Activated CD4-positive, alpha-beta T cell treated with anti-CD3 and anti-CD28 coated beads for 1 hour (primary cell): Measurements from ENCODE around the gene PLCD4.

ENCODE experiments used
- DNase-seq: peaks from one replicate; pipeline ENCODE4 v3.0.0-alpha.2; 2020

Gene PLCD4

DNA sequence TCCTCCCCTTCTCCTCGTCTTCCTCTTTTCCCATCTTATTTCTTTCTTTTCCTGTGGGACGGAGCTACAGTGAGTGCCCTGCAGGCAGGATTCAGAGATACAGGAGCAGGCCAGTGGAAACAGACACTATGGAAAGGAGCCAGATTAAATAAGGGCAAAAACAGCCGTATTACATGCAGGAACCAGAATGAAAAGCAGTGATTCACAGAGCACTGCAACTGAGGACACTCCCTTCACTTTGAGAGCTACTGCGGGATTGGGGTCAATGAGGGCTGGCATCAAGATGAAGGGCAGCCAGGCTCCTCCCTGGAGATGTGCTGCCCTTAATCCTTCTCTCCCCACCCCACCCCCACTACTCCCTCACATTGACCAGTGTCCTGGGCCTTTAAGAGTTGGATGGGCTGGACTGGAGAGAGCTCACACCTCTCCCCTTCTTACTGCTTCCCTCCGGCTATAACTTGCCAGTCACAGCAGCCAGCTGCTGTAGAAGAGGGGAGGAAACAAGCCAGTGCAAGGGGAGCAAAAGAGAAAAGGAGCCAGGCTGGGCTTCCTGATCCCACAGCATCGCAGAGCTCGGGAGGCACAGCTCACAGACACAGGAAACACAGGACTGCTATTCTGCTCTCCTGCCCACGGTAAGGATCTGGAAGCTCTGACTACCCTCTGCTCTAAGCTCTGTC, at the start of gene PLCD4:
Gene PLCD4, plus strand, starts transcription at position 464 of the 680 bp plus-strand sequence. CDS start 7,841 bp downstream, outside the sequence.
- no peak for DNase-seq

- DNase-seq, result no peak
Measured at GRCh38 chr2:218557941-218558340, 49.8 kb upstream of the PLCD4 start.

DNA sequence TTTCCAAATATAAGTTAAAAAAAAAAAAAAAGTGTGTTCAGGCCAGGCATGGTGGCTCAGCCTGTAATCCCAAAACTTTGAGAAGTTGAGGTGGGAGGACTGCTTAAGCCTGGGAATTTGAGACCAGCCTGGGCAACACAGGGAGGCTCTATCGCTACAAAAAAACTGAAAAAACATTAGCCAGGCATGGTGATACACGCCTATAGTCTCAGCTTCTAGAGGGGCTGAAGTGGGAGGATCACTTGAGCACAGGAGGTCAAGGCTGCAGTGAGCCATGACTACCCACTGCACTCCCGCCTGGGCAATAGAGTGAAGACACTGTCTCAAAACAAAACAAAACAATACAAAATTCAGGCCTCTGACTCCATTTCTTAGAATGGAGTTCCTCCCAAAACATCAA, 48.7 kb upstream of the PLCD4 start:
- DNase-seq, result no peak

- no peak for DNase-seq
Measured at GRCh38 chr2:218564056-218564455, 43.6 kb upstream of the PLCD4 start.

- no peak for DNase-seq
Measured at GRCh38 chr2:218566296-218566695, 41.4 kb upstream of the PLCD4 start.

DNA sequence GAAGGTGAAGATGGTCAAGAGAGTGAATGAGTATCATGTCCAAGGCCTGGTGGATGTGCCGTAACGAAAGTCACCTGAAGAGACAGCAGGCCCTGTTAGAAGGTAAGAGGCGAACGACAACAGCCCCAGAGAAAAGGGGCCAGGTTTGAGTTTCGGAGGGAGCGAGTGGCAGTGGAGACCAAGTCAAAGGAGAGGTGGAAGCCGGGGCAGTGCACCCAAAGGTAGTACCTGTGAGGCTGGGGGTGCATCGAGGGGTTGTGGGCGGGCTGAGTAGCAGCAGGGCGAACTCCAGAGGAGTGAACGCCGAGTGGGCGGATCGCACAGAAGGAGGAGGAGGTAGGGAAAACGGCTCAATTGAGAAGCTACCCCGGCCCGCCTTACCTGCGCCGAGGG, 39.9 kb upstream of the PLCD4 start:
- no peak for DNase-seq

DNA sequence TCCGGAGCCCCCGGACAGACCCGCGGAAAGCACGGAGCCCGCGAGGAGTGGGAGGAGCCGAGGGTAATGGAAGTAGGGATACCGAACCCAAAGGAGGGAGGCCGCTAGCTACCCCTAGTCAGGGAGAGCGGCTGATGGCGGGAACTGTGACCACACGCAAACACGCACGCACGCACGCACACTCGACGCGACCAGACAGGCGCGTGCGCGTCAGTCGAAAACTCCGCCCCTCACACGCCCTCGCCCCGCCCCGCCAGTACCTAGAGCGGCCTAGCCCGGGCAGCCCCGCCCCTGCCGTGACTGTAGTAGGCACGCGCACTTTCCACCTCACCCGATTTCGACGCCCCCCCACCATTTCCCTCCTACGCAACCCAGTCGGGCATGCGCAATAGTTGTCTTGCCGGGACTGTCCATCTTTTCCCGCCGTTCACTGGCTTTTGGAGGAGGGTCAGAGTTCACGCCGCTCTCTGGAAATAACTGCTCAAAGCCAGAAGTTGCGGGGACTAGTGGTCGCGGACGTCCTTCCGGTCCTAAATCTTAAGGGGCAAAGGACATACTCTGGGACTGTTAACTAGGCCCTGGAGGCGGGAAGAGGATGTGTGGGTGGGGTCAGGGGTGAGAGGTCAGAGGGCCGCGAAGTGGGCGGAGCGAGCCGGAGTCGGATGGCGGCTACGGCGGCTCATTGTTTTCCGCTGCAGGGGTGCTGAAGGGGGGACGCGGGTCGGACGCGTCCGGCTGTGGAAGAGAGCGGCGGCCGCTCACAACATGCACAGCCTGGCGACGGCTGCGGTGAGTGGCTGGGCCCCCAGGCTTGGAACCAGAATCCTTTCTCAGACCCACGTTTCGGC, 39.3 kb upstream of the PLCD4 start, which contains the start of the genes CNOT9 and USP37:
Gene CNOT9, plus strand, starts transcription at position 650 of the 848 bp plus-strand sequence. Its CDS starts 116 bp downstream, at position 766.
Gene USP37, minus strand, starts transcription at position 162 of the 848 bp plus-strand sequence. CDS start 9,698 bp downstream, outside the sequence.
- peak; percentile 100 for DNase-seq

GRCh38 chr2:218569038-218569431, 38.7 kb upstream of the PLCD4 start:
- DNase-seq, result peak; percentile 50

DNA sequence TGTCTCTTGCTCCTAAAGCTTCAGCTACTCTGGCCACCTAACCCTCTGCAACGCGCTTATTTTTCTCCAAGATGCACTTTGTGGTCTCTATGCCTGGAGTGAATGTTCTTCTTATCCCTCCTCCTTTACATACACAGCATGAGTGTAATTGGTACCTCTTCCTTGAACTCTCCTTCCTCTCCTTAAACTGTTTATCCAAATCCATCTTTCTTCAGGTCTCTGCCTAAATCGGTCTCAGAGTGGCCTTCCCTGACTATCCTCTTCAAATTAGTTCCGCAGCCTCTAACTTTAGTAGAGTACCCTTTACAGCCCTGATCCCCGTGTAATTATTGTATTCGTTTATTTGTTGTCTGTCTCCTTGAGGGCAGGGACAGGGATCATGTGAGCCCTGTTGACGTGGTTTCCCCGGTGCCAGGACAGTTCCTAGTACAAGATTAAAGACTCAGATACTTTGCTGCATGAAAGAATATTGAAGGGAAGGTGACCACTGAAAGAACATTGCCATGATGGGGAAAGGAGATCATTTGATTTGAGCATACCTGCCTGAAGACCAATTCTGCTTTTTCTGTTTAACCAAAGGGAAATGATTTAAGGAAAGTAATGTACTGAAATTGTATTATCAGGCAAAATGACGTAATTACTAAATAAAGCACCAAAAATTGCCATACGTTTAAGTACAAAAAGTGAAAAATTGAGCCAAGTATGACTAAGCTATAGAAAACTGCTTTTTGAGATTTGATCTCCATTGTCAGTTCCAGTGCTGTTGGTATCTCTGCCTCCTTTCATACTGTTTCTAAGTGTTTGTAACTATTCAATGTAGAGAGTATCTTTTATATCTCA, 37.8 kb upstream of the PLCD4 start:
- DNase-seq, result no peak

GRCh38 chr2:218570850-218571249, 36.8 kb upstream of the PLCD4 start:
- no peak for DNase-seq

- no peak for DNase-seq
Measured at GRCh38 chr2:218576854-218577253, 30.8 kb upstream of the PLCD4 start.

GRCh38 chr2:218577482-218578220, 30.0 kb upstream of the PLCD4 start:
- no peak for DNase-seq

DNA sequence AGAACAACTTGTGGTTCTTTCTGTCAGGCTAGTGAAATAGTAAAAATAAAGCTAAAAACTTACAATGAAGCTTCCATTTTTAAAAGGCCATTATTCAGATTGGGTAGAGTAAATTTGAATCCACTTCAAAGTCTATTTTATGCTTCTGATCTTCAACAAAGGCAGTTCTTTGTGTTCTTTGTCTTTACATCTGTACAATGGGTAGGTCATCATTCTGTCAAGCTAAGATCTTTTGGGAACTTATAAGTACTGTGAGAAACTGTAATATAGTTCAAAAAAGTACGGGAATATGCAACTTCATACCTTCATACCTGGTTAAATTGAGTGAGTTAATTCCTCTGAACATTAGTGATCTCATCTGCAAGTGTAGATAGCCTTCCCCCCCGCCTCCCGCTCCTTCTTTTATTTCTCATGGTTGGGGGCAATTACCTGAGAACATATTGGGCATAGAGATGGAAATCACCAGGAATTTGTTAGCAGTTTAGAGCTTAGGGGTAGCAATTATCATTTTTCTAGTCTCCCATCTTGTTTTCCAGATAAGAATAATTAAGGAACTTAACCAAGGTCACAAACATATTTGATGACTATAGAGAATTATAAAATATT, 29.3 kb upstream of the PLCD4 start:
- DNase-seq, result no peak

DNA sequence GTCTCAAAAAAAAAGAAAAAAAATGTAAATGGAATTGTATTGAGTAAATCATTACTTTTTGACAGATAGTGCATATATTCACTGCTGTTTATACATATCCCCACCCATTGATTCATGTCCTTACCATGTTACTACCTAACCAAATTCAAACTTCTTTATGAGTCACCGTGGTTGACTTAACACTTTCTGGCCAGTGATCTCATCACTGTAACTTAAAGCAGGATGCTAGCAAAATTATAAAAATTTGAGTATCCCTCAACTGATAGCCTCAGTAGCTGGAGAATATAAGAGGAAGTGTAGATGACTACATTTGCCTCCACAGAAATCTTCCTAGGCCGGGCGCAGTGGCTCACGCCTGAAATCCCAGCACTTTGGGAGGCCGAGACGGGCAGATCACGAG, 25.6 kb upstream of the PLCD4 start:
- no peak for DNase-seq

DNA sequence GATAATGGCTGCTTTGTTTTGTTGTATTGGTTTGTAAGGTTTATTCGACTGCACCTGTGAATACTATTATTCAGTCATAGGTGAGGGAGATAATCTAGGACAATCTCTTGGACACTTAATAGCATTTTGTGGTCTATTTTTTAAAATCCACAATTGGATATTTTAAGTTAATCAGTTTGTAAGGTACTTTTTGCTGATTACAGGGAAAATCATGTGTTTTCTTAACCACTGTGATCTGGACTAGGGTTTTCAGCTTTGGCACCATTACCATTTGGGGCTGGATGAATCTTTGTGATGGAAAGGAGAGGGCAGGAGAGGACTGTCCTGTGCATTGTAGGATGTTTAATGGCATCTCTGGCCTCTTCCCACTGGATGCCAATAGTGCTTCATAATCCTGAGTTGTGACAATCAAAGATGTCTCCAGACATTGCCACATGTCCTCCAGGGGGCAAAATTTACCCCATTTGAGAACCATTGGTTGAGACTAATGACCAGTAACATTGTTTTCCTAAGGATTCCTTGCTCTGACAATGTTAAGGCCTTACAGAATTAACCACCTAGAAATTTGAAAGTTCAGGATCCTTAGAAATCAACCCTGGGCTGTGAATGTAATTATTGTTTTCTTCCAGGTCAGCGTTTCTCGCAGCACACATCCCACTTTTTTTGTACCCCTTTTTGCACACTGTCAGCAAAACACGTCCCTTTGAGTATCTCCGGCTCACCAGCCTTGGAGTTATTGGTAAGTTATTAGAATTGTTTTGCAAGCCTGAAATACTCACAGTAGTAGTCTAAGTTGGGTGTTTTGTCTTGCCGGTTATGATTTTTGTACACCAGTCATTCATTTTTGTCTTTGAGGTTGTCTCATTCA, 23.5 kb upstream of the PLCD4 start:
- DNase-seq, result no peak

GRCh38 chr2:218585541-218585940, 22.2 kb upstream of the PLCD4 start:
- DNase-seq, result no peak

GRCh38 chr2:218605432-218605831, 2.3 kb upstream of the PLCD4 start:
- no peak for DNase-seq

- no peak for DNase-seq
Measured at GRCh38 chr2:218615868-218616315, 8.2 kb downstream of the PLCD4 start.

DNA sequence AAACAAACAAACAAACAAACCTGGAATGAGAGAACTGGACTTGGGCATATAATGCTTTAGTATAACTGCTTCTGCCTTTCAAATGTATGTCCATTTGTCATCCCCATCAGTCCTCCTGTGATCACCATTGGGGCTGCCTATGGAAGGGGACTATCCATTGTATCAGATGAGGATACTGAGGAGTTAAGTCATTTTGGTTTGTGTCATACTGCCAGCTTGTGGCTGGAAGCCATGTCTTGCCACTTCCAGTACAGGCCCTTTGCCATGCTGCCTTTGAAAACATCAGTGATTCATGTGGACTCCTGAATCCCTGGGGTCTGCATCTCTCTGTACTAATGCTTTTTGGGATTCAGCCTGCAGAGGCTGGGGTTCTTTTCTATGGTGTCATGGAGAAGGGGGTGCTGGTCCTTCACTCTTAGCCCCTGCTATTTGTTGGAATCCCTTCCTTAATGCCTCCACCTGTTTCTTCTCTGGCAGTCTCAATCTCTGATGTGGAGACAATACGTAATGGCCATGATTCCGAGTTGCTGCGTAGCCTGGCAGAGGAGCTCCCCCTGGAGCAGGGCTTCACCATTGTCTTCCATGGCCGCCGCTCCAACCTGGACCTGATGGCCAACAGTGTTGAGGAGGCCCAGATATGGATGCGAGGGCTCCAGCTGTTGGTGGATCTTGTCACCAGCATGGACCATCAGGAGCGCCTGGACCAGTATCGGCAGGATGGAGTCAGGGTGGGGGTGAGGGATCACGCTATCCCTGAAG, 10.6 kb downstream of the PLCD4 start:
- DNase-seq, result no peak

DNA sequence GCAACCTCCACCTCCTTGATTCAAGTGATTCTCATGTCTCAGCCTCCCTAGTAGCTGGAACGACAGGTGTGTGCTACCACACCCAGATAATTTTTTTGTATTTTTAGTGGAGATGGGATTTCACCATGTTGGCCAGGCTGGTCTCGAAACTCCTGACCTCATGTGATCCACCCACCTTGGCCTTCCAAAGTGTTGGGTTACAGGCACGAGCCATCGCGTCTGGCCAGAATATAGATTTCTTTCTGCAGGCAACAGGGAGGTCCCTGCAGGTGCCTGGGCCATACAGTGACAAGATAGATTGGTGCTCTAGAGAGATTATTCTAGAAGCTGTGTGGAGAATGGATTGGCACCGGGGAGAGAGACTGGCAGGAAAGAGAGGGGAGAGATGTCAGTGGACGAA, 13.3 kb downstream of the PLCD4 start:
- DNase-seq, result no peak
